Fibroblast of skin of left quadriceps (primary cell): ENCODE measurements around the gene STOX2.
"Not testable (repeated sequence)": the region's sequence is repeated elsewhere in the genome, so short reads cannot be mapped to it uniquely, and the experiment has no call there.

Experiments
- DNase-seq, 2 experiments: peaks; one replicate each; pipeline ENCODE4 v3.0.0-alpha.2; 2013; ENCODE audit warnings: low read depth in 2 of 2

The STOX2 gene

DNA sequence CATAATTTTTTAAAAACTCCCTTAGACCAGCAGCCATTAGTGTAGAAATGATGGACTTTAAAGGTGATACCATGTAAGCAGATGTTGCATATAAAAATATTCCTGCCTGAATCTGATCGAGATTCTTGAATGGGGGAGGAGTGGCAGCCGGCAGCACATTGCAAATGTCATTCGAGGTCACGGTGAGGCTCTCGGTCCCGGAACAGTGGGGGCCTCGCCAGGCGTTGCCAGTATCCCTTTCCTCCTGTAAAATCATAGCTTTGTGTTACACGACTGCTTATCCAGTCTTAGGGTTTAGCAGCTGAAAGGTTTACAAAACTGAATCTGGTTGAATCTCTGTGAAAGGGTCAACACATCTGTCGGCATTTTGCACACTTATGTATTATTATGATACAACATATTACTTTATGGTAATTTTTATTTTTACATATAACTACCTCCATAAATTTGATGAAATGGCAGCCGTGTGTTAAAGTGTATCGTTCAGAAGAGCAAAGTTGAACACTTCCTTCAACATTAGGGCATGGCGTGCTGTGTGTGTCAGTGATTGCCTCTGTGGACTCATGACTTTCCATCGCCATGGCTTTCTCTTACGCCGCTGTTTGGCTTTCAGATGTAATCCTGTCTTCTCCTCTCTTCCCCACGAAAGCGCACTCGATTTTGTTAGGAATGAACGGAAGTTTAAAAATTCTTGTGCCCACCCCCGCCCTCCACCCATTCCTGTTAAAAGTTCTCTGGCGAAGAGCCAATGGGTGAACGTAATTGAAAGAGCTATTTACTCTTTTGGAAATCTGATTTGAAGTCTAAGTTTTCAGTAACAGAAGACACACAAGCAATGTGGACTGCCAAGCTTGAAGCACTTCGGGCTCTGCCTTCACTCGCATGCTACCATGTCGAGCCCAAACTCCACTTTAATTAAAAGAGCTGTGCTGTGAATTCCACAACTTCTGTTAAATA, 114.8 kb downstream of the STOX2 start:
- DNase-seq, result no peak

DNA sequence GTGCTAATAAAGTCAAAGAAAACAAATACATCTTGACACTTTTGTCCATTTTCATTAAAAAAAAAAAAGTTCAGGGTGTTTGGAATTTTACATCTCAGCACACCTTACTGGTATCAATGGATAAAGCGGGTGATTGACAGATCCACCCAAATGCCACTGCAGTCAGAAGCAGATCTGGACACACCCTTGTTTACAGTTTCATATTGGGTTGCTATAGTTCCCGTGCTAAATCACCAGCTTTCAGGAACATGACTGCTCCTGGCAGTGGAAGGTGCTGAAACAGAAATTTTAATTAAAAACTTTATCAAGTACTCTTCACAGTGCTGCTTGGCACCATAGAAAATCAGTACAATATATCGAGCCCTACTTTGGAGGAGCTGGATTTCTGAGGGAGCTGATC, 116.3 kb downstream of the STOX2 start:
- DNase-seq, result no peak

DNA sequence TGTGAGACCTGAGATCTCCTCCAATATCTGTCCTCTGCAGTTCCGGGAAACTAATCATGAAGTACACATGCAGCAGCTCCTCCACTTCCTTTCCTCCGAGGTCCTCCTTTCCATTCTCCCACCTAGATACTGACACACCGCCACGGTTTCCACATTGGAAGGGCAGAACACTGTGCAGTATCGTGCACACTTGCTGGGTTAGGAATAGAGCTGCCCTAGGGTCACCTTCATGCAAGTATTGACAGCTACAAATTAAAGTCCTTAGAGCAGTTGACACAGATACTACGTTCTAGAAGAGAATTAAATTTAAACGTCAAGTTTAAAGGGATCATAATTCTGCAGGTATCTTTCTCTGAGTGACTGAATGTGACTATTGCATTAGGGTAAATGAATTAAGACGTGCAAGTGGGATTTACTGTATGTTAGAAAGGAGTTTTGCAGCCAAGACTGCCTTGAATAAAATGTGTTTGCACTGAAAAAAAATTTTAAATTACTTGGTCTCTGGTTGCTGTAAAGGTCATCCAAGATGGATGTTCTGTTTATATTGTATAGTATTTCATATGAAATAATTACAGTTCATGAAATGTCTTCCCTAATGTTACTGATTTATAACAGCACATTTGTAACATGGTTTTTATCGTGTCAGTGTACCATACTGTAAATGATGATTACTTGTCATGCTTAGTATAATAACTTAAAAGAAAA, 117.7 kb downstream of the STOX2 start:
- no peak for DNase-seq

DNA sequence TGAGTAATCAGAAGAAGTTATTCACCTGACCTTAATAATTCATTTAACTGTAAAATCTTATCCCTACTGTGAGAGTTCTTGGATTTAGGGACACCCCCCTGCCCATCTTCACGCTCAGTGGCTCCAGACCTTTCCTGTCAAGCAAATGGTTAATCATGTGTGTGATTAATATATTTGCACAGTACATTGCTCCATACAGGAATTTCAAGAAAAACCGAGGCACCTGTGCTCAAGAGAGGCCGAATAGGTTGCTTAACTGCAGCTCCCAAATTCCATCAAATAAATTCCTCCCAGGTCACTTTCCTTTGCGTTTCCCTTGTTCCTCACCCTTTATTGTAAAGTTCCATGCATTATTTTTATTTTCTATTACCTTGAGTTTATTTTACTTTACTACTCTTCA, 119.5 kb downstream of the STOX2 start:
- no peak for DNase-seq

DNA sequence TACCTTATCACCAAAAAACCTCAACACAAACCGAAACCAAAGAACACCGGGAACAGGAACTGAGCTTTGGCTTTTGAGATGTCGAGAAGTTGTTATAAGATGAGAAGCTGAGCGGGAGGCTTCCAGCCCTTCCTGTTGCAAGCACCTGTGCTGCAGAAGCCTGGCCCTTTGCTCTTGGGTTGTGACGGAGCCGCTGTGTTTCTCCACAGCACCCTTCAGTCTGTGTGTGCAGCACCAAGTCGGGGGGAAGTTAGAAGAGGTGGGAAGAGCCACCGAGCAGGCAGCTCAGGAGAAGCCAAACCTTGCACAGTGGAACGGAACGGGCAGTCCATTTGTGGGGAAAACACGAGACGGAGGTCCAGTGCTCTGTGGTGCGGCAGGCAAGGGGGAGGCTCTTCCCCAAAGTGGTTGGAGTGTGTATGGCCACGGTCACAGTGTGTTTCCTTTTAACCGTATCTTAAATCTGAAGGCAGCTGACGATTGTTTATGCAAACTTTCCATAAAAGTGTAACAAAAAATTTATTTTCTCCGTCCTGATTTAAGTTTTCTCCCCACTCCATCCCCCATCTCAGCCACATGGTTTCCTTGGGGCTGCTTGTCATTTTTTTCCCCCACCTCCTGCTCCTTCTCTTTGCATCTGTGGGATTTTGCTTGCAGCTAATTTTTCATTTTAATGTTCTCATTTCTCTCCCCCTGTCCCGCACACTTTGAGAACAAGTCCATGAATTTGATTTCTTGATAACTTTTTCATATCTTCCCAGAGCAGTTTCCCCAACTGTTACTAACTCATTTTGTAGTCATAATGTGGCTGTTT, 123.7 kb downstream of the STOX2 start:
- no peak for DNase-seq

DNA sequence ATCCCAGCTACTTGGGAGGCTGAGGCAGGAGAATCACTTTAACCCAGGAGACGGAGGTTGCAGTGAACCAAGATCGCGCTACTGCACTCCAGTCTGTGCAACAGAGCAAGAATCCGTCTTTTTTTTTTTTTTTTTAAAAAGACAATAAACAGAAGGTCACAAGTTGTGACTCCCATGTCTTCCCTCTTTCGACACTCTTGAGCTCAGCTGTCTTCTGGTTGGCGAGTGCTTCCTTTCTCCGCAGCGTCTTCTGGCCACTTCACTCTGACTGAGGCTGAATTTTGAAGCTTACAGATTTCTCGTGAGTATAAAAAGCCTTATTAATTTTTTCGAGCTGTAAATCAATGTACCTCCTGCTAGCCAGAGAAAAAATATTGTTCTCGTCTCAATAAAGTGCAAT, 124.9 kb downstream of the STOX2 start:
- DNase-seq, result no peak

DNA sequence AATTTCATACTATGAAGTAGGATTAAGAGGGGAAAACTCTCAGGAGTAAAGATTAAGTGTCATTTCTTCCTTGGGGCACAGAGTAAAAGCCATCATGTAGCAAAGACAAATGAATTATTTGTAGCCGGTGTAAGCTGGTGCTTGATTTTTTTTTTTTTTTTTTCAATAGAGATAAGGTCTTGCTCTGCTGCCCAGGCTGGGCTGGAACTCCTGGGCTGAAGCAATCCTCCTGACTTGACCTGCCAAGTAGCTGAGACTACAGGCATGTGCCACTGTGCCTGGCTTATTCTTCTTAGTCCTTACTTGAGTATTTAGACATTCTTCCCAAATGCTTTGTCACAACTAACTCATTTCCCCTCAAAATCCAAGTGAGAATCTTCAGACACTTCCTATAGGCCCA, 125.7 kb downstream of the STOX2 start:
- DNase-seq, result no peak

DNA sequence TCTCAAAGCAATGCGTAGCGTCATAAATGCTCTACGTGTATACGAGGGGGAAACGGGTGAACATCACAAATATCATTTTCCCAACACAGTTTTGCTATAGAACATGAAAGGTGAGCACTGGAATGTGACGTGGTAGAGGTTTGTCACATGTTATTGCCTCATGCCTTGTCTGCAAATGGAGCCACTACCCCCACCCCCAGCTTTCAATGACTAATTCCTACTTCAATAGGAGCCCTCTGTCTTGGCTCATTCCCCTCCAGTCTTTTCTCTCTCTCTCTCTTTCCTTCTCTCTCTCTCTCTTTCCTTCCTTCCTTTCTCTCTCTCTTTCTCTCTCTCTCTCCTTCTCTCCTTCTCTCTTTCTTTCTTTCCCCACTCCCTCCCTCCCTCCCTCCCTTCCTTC, 127.0 kb downstream of the STOX2 start:
- DNase-seq, result no peak

DNA sequence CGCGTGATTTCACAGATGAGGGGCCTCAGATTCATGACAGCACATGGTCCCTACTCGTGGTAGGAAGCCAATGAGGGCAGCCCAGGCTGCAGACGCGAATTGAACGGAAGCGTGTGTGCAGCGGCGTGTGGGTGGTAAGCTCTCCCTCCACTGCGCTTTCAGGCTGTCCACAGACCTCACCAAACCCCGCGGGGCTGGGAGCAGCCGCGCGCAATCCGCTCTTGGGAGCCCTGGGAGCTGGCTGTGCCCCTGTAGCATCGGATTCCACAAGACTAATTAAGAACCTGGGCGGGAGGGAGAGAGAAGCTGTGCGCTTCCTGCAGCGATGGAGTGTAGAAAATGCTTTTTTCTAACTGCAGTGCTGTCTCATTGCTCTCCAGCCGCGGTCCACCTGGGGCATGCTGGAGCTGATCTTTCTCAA, 134.9 kb downstream of the STOX2 start:
- no peak for DNase-seq

DNA sequence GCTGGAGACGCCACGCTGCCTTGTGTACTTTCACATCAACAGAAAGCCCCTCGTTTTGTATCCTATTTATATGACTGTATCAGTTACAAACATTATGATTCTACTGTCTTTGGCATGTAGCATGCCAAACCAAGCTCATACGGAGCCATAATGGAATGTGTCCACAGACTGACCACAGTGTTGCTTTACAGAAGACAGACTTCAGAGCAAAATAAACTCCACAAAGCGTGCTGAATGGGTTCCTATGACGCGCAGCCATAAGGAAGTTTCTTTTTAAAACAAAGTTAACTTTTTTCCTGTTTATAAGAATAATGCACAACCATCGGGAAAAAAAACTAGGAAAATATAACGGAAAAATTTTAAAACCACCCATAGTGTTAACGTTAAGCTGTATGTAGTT, 136.0 kb downstream of the STOX2 start:
- DNase-seq, result no peak

DNA sequence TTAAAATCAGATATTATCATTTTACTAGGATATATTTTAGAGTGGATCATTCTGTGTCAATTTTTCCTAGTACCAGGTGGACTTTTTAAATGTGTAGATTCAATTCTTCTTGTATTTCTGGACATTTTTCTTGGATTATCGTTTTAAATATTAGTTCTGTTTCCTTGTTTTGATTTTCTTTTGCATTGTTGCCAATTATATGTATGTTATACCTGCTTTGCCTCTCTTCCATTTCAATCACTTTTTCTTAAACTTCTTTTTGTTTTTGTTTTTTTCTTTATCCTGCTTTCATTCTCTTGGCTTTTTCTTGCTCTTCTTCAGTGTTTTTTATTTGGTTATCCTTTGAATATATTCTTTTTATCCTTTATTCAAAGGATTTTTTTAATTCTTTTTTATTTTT, 141.0 kb downstream of the STOX2 start:
- no peak for DNase-seq

DNA sequence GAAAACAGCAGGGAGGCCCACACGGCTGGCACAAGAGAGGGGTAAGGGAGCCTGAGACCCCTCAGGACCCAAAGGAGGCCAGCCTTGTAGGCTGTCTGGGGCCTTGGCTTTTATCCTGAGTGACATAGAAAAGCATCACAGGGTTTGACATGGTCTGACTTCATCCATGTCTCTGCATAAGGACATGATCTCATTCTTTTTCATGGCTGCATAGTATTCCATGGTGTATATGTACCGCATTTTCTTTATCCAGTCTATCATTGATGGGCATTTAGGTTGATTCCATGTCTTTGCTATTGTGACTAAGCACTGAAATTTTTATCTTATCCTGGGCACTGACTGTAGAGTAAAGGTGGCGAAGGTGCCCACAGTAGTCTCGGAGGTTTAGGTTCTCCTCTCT, 146.2 kb downstream of the STOX2 start:
- DNase-seq, result not testable (repeated sequence)

DNA sequence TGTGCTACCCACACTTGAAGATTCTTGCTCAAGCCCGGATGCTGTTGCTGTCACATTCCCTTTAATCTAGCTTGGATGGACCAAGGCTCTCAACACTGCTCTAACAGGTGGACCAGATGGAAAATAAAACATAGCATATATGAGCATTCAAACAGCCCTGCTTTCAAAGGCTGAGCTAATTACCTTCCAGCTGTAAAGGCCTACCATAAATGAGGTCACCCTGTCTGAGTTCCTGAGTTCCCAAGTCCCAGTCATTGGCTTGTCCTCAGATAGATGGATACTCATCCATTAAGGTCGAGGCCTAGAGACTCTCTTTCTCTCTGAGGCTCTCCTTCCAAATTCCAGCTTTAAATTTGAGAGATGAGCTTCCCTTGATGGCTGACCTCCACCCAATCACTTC, 147.5 kb downstream of the STOX2 start:
- DNase-seq, result no peak

DNA sequence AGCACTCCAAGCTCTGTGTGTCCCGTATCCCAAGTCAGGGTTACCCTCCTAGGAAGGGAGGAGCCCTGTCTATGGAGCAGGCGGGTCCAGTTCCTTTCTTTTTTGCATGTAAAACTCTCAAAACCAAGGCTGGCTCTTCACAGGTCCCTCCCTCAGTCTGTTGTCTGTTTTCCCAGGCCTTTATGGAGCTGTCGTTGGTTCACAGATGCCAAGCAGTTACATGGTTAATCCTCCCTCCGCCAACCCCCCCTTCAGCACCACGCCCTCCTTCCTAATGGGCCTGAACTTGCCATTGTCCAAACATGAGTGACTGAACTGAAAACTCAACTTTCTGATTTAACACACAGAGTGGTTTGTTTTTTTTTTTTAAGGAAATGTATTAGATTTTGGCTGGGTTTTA, 148.3 kb downstream of the STOX2 start:
- DNase-seq, result no peak

DNA sequence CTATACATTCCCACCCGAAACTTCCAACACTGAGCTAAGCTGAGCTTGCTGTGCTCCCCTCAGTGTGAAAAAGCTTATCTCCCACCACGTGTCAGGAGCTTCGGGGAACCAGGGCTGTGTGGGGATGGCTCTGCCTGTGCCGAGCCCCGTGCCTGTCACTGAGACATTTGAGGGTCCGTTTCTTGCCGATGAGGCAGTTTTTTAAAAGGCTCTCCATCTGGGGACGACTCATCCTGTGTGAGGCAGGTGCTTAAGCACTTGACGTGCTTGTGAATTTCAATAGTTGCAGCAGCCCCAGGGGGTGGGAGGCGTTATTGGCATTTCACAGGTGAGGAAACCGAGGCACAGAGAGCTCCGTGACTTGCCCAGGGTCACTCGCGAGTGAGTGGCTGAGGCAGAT, 151.8 kb downstream of the STOX2 start:
- no peak for DNase-seq

DNA sequence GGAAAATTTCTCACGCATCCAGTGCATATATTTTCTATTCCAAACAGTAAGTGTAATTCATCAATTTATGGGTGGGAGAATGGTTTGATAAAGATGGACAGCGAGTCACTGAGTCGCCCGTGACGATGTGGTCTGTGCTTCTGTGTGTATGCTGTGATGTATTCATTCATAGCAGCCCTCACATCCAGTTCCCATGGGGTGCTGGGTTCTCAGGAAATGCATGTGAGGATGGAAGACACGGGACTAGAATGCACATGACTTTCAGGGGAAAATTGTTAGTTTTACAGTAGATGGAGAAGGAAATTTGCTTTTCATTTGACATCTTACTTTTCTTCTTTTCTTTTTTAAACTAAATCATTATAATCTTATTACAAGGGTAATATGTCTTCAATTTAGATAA, 152.9 kb downstream of the STOX2 start:
- no peak for DNase-seq

DNA sequence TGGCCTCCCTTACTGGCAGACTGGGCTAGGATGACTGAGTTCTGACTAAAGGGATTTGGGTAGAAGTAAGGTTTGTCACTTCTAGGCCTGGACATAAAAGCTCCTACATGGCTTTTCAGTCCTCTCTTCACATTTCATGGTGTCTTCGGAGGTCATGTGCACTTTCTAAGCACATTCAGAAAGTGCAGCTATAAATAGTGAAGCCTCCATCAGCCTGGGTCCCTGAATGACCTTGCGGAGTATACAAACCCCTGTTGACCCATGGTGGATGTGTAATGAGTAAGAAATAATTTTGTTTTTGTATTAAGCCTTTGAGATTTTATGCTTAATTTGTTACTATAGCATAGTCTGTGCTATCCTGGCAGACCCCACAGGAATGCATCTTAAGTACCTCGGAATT, 154.0 kb downstream of the STOX2 start:
- DNase-seq, result no peak

DNA sequence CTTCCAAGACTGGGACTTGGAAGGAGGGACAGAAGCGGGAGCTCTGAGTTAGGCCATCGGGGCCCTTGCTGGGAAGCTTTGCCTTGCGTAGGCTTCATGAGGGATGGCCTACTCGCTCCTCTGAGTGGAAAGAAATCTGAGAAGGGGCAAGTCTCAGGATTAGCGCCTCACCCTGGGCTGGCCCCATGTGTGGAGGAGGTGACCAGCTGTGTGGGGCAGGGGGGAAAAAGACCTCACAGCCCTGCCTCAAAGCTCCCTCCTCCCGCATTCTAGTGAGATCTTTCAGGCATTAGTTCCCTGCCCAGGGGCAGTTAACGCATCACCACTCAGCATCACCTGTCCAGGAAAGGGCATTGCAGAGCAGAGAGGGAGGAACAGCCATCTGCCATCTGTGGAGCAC, 156.5 kb downstream of the STOX2 start:
- DNase-seq, result no peak

DNA sequence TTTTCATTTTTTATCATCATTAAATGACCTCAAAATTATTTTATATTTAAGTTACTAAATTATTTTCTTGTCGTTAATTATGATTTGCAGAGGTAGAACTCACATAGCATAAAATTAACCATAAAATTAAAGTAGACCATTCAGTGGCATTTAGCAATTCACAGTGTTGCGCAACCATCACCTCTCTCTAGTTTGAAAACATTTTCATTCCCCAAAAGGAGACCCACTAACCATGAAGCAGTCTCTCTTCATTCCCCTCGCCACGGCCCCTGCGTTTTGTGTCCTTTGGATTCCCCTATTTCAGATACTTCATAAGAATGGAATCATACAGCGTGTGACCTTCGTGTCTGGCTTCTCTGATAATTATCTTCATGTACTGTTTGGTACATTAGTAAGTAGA, 157.7 kb downstream of the STOX2 start:
- DNase-seq, result no peak

DNA sequence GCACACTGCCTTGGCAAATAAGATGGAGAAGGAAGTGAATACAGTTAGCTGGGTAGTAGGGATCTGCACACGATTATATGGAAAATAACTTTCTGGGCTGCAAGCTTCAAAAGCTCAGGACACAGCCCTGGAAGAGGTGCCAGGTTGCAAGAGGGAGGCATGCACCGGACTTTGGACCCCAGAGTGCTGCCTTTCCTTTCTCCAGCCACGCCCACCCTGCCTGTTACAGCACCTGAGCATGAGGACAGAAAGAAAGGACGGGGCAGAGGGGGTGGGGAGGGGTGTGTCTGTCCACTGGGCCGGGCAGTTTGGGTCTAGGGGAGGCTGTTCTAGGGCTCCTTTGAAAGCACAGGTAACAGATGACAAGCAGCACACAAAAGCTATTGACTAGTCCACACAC, 159.8 kb downstream of the STOX2 start:
- DNase-seq, result no peak

DNA sequence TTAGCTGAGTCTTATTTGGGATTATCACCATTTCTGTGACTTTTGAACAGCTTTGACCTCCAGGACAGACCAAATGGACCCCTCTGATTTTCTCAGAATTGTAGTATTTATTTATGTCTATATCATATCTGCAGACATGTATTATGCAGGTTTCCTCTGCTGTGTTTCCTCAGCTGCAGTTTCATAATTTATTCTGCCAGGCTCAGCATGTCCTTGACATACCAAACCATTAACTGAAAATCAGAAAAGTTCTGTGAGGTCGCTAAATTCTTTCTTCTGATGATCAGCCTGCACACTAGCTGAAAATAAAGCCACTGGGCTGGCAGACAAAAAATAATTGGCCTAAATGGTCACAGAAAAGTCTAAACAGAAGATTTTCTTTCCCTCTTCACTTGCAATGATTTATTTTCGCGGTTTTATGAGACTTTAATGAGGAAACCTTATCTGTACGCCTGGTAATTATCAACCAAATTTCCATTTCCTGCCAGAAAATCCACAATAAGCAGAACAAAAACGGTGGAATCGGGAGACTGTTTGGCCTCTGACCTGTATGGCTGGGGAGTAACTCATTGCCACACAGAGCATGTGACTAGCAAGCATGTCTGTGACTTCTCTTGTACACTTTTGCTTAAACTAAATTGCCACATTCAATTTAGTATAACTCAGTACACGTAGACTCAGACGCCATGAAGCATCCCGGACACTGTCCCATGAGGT, 161.6 kb downstream of the STOX2 start:
- DNase-seq, result no peak
